ENCODE results near the gene MYBPC2. TPM values are rescaled to one million over a fixed set of nuclear protein-coding genes. Genes with fewer than 3 reads are reported as not detected.

MYBPC2 gene
- total and polyA plus RNA-seq, 2 donors (not counting 3 experiments of a cell fraction or from before 2014, with no cell fraction given) = 0.03 TPM; not detected in 1

DNA sequence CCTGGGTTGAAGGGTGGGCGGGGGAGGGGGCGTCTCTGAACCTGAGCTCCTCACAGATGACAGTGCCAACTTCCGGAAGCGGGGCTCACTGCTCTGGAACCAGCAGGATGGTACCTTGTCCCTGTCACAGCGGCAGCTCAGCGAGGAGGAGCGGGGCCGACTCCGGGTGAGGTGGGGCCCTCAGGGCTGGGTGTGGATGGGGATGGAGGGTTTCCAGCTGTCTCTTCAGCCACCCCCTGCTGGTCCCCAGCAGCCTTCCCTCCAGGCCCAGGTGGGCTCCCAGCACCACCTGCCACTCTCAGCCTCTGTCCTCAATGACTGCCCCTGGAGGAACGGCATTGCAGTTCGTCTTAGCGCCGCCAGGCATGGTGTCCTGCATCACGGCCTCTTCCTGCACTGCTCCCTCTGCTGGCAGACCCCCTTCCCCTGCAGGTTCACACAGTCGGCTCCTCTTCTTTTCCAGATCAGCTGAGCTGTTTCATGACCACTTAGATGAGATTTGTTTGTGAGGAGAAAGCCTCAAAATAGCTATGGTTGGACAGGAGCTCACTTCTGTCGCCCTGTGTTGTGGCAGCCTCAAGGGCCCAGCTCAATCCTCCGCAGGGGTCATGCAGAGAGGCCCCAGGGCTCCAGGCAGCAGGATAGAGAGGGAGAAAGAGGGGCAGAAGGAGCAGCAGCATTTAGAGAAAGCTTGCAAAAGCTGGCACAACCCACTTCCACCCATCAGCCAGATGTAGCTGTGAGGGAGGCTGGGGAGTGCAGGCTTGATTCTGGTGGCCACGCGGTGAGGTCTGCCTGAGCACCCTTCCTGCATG, 46.4 kb downstream of the MYBPC2 start:
- H3K27me3 ChIP-seq (ENCODE audit: control insufficient read depth in 2 of 2, insufficient read depth in 2 of 2, low read length in 2 of 2) = no peaks in the 10 kb centered on the region
- no TSS peak for BruUV-seq (replicated peaks)
- dilution Hi-C loops (cut with MboI; ENCODE audit: extremely low pct_ligation_motif_present, low sequenced_read_pairs) (no loop called here), intact Hi-C loops (cut with micrococcal nuclease) (loop anchor here (1.0 kb wide), 1 partner anchor 111 kb away; no protein-coding TSS in a partner anchor)
- peaks cover 7% of the 10 kb centered on the region for H3K79me2 ChIP-seq (ENCODE audit: control insufficient read depth, insufficient read depth, low read length)
- no peak overlapping the region for H2AFZ ChIP-seq (ENCODE audit: low read depth, low read length)
- no peak for DNase-seq (ENCODE audit: low read depth, low spot score)
- H3K4me1 ChIP-seq (ENCODE audit: control insufficient read depth, extremely low read depth, insufficient read depth, low read length) = peaks cover 7% of the 10 kb centered on the region
- H3K36me3 ChIP-seq (ENCODE audit: control insufficient read depth in 2 of 2, extremely low read depth in 1 of 2, insufficient read depth in 2 of 2, low read length in 2 of 2) = peaks cover 0 to 30% of the 10 kb centered on the region in 2 experiments
- no peaks in the 10 kb centered on the region for H4K20me1 ChIP-seq (replicated peaks; ENCODE audit: control insufficient read depth, extremely low read depth, insufficient read depth, low read length)
- H3K9me1 ChIP-seq (replicated peaks; ENCODE audit: control insufficient read depth, extremely low read depth, insufficient read depth, low read length) = no peaks in the 10 kb centered on the region
- H3K9ac ChIP-seq (replicated peaks; ENCODE audit: extremely low read depth, insufficient read depth, low read length) = no peak overlapping the region
- no peak overlapping the region for H3K4me3 ChIP-seq (replicated peaks in 1 of 3; ENCODE audit: insufficient read depth in 1 of 3, low read depth in 1 of 3, low read length in 3 of 3)
- no peak overlapping the region for H3K27ac ChIP-seq (ENCODE audit: insufficient read depth, low read depth, low read length)
- ChIA-PET CTCF (interaction anchor here (1.0 to 1.6 kb wide), 6 partner anchors 8 to 226 kb away, joined by 3 to 8 read pairs (median 5); partner anchors contain the start of gene JOSD2), POLR2A (no interaction called here)
- H3K9me3 ChIP-seq (replicated peaks; ENCODE audit: control insufficient read depth, insufficient read depth, low read length) = no peaks in the 10 kb centered on the region
- no peak overlapping the region for H3K4me2 ChIP-seq (ENCODE audit: insufficient read depth, low read length)
- TF ChIP-seq CTCF (IDR thresholded peaks at IDR 0.05; ENCODE audit: extremely low read depth in 1 of 2, insufficient read depth in 1 of 2, low read depth in 1 of 2, low read length in 2 of 2) (peak; percentile 49 to 56), MYC (IDR thresholded peaks at IDR 0.05; ENCODE audit: low read depth, low read length) (no peak), JUN (IDR thresholded peaks at IDR 0.05; ENCODE audit: borderline replicate concordance, insufficient read depth, insufficient read length, low read depth) (no peak), EZH2 (IDR thresholded peaks at IDR 0.05; ENCODE audit: borderline replicate concordance, low read depth, low read length, severe bottlenecking) (no peak)
- TF ChIP-seq, protein P1, sequence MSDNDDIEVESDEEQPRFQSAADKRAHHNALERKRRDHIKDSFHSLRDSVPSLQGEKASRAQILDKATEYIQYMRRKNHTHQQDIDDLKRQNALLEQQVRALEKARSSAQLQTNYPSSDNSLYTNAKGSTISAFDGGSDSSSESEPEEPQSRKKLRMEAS (IDR thresholded peaks at IDR 0.05; ENCODE audit: insufficient read depth, insufficient read length) = no peak
- peak; percentile 4 for FAIRE-seq
